MM.1S (cell line): ENCODE data around the gene TSPAN32.

ENCODE experiments used
- CTCF ChIP-seq: fragments of 300-600 bp; sonication (generic); IDR thresholded peaks from 2 replicates; pipeline ENCODE4 v1.5.1; 2016; ENCODE audit warnings: antibody characterized with exemption, low read length, mixed read lengths
- EZH2 ChIP-seq: fragments of 300-600 bp; sonication (generic); optimal IDR thresholded peaks from 2 replicates; pipeline ENCODE3; 2017; ENCODE audit warnings: low read depth, mild to moderate bottlenecking, antibody characterized with exemption, low read length, mixed read lengths

DNA sequence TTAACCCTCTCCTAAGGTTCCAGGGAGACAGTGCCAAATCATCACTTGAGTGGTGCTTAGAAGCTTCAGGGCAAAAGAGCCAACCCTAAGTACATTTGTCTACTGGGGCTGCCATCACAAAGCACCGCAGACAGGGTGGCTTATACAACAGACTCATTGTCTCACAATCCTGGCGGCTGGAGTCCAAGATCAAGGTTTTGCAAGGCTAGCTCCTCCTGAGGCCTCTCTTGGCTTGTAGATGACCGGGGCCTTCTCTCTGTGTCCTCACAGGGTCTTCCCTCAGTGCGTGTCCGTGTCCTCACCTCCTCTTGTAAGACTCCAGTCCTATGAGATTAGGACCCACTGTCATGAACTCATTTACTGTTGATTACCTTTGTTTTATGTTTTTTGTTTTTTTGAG lies 41.2 kb downstream of the TSPAN32 start:
- TF ChIP-seq CTCF (no peak), EZH2 (no peak)
